D721Med (cell line): ENCODE measurements around the gene PTPRF.

Experiments
- DNase-seq: peaks from one replicate; pipeline ENCODE4 v3.0.0; 2011; ENCODE audit warnings: low spot score; ENCODE audit not compliant: insufficient read length
- FAIRE-seq: peaks from 2 replicates; lab custom pipeline; 2011; peaks lifted over from hg19 to GRCh38; lab: Jason Lieb, UNC
- TF ChIP-seq, protein P1 (sequence below): IDR thresholded peaks from 2 replicates; pipeline ENCODE4 v1.5.1; 2012; ENCODE audit warnings: mild to moderate bottlenecking, control low read depth; ENCODE audit not compliant: insufficient read depth; ENCODE audit errors: missing control alignments

The PTPRF gene

DNA sequence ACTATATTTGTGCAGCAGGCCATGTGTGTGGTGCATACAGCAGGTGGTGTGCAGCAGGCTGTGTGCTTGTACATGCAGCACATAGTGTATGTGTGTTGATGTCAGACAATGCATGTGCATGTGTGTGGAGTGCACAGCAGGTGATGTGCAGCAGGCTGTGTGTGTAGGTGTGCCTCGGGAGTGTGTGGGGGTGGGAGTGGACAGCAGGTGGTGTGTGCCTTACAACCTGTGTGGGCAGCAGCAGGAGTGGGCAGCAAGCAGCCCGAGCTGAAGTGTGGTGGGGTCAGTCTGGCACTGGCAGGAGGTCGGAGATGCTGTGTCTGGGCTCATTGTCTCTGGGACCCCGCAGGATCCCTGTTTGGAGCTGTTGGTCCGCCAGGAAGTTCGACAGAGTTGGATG is 29.6 kb downstream of the PTPRF start:
- FAIRE-seq = no peak
- no peak for DNase-seq
- TF ChIP-seq, protein P1, sequence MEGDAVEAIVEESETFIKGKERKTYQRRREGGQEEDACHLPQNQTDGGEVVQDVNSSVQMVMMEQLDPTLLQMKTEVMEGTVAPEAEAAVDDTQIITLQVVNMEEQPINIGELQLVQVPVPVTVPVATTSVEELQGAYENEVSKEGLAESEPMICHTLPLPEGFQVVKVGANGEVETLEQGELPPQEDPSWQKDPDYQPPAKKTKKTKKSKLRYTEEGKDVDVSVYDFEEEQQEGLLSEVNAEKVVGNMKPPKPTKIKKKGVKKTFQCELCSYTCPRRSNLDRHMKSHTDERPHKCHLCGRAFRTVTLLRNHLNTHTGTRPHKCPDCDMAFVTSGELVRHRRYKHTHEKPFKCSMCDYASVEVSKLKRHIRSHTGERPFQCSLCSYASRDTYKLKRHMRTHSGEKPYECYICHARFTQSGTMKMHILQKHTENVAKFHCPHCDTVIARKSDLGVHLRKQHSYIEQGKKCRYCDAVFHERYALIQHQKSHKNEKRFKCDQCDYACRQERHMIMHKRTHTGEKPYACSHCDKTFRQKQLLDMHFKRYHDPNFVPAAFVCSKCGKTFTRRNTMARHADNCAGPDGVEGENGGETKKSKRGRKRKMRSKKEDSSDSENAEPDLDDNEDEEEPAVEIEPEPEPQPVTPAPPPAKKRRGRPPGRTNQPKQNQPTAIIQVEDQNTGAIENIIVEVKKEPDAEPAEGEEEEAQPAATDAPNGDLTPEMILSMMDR = no peak

DNA sequence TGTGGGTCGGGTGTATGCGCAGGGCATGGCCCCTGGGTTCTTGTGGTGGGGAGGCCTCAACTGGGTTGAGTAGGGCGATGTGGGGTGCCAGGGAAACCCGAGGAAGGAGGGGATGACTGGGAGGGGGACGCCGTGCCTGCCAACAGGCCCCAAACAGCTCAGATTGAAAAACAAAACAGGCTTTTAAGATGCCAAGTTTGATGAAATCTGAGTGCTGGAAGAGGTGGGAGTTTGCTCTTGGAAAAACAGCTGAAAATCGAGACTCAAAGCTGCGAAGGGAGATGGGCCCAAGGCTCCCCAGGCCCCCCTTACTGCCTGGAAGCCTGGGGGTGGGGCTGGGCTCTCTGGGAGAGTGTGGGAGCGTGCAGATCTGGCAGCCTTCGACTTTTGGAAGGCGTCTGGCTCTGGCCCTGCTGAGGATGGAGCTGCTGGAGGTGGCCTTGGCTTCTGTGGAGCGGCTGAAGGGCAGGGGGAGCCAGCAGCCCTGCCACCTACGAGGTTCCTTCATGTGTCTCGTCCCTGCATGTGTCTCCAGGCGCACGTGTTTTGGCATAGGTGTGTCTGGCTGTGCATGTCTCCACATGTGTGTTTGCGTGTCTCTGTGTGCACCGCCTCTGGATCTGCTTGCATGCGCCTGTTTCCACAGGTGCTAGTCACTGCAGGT is 33.3 kb downstream of the PTPRF start:
- FAIRE-seq = no peak
- TF ChIP-seq, protein P1 = no peak
- DNase-seq = no peak

DNA sequence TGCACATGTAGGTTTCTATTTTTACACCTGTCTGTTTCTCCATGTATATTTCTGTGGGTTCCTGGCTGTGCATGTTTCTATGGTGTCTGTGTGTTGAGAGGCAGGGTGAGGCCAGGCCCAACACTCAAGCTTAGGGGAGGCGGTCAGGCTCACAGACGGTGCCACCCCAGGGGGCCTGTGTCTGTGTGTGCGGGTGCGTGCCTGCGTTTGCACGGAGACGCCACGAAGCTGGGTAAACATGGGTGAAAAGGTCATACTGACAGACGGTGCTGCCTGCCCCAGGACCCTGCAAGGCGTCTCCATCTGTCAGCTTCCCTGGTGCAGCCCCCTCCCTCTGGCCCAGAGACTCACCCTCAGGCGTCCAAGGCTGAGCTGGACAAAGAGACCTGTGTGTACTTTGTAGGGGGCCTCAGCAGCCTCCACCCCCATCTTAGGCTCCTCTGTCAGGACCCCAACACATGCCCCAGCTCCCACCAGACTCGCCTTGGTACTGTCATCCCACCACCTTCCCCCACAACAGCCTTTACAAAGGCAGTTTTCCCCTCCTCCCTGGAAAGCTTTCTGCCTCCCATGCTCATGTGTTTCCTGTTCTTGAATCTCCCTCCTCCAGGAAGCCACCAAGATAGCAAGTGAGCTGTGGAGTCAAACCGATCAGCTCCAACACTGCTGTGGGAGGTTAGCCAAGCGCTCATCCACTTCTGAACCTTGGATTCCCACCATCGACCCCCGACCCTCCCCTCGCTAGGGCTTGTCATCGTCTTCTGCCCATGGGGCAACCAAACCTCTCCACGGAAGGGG is 34.1 kb downstream of the PTPRF start:
- DNase-seq = no peak
- TF ChIP-seq, protein P1 = no peak
- FAIRE-seq = no peak

DNA sequence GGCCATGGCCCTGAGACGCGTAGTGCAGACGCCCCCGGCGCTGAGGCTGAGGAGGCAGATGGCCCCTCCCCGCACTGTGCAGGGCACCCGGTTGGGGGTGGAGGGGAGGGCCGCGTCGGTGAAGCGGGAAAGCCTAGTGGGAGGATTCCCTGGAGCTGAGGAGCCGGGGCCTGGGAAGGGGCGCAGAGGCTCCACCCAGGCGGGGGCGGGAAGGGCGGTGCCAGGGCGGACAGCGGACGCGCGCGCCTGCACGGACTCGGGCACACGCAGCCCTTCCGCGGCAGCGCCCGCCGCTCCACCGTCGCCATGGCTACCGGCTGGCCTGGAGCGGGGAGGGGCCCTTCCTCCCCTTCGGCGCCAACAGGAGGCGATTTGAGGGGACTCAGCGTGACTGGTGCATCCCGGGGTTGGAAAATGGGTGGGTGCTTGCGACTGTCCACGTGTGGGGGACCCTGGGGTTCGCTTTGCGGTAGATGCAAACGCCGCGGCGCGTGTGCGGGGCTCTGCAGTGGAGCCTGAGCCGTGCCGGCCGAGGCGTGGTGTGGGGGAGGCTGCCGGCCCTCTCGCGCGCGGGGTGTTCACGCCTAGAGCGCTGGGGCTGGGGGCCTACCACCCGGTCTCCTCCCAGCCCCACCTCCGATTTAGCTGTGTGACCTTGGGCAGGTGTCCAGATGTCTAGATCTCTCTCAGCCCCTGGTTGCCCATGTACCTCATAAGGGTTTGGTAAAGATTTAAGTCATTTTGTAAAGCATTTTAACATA is 35.1 kb downstream of the PTPRF start:
- TF ChIP-seq, protein P1 = no peak
- no peak for FAIRE-seq
- peak; percentile 89 for DNase-seq

DNA sequence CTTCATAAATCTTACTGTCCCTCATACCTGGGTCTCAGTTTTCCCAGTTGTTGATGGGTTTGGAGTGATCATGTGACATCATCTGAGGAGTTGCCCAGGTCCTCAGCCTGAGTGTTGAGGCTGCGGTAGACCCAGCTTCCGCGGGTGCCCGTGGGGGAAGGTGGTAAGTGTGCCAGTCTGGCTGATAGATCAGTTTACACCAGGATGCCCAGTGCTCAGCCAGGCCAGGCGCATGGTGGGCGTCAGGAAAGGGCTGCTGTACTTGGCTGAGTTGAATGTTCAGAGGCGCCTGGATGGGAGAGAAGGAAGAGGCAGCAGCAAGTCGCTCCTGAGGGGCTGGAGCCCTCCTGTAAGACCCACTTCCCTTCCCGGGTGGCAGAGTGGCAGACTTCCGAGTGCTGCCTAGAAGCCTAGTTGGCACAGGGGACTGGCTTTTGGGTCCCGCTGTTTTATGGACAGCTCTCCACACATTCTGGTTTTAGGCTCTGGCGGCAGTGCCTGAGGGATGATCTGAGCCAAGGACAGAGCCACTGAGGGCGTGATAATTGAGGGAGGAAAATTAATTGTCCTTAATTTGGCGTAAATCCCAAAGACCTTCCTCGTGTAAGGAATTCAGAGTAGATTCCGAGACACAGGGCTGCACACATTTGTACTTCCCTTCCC is 35.8 kb downstream of the PTPRF start:
- TF ChIP-seq, protein P1 = no peak
- FAIRE-seq (no peak), DNase-seq (no peak)

DNA sequence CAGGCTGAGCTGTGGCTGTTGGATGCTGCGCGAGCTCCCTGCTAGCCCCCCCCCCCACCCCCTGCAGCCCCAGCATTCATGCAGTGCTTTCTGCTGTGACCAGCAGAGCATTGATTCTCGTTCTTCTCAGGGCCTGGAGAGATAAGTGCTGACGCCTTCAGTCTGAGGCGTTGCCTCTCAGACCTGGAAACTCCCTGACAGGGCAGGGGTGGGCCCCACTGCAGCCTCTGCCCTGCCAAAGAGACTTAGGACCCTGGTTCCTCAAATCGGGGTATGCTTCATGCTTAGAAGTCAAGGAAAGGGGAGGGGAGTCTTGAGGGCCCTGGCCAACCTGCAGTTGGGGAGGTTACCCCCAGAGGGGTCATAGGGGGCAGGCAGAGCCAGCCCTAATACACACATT is 38.5 kb downstream of the PTPRF start:
- FAIRE-seq = no peak
- DNase-seq = no peak
- TF ChIP-seq, protein P1 = no peak
